Measurements from ENCODE around the gene ITM2C.

ITM2C gene

GRCh38 chr2:230924470-230925341 is 60.0 kb downstream of the ITM2C start, which contains the start of gene GPR55:
TSS of gene GPR55 (minus strand) at chr2:230925242. CDS start at chr2:230910962, 14,280 bp downstream.
- no peak for DNase-seq (ENCODE audit: low read depth in 2 of 2, low spot score in 1 of 2)

- DNase-seq (ENCODE audit: low read depth in 2 of 2, low spot score in 1 of 2) = no peak
These were observed 60.7 kb downstream of the ITM2C start for GRCh38 chr2:230925443-230925878.

- no peak for DNase-seq (ENCODE audit: low read depth in 2 of 2, low spot score in 1 of 2)
These were observed 61.4 kb downstream of the ITM2C start for GRCh38 chr2:230925879-230926765.

GRCh38 chr2:230927711-230928341 is 63.1 kb downstream of the ITM2C start:
- no peak for DNase-seq (ENCODE audit: low read depth in 2 of 2, low spot score in 1 of 2)

All from stimulated activated CD8-positive, alpha-beta memory T cell treated with anti-CD3 and anti-CD28 coated beads, Interleukin-4, amount 100 ng/mL, for 1 hour (primary cell).